Osteoblast (primary cell): ENCODE measurements around the gene ARHGAP15. TPM values are rescaled to one million over a fixed set of nuclear protein-coding genes. Genes with fewer than 3 reads are reported as not detected.

ENCODE experiments used
- DNase-seq: peaks from one replicate; pipeline ENCODE4 v3.0.0; 2011; ENCODE audit warnings: low spot score, mixed read lengths; ENCODE audit not compliant: insufficient read length; ENCODE audit errors: missing footprints
- H2AFZ ChIP-seq: 2 replicates; pipeline ENCODE4 v1.6.0; 2011; ENCODE audit warnings: mild to moderate bottlenecking, low read length
- H3K27ac ChIP-seq: 2 replicates; pipeline ENCODE4 v1.5.1; 2011; ENCODE audit warnings: mild to moderate bottlenecking, low read depth, low read length, moderate library complexity
- H3K27me3 ChIP-seq: 2 replicates; pipeline ENCODE4 v1.6.0; 2012; ENCODE audit warnings: mild to moderate bottlenecking, control low read depth, inconsistent platforms, low read length, moderate library complexity; ENCODE audit not compliant: insufficient read depth
- H3K36me3 ChIP-seq: 2 replicates; pipeline ENCODE4 v1.5.1; 2011; ENCODE audit warnings: mild to moderate bottlenecking, low read length, control low read depth, moderate library complexity; ENCODE audit not compliant: insufficient read depth
- H3K4me1 ChIP-seq: 2 replicates; pipeline ENCODE4 v1.5.1; 2011; ENCODE audit warnings: mild to moderate bottlenecking, low read length, control low read depth, moderate library complexity; ENCODE audit not compliant: insufficient read depth
- H3K4me2 ChIP-seq: 2 replicates; pipeline ENCODE4 v1.6.0; 2011; ENCODE audit warnings: mild to moderate bottlenecking, low read length; ENCODE audit not compliant: insufficient read depth
- H3K4me3 ChIP-seq: fragments of 200-600 bp; sonication (generic); 3 replicates; pipeline ENCODE4 v1.5.1; 2012; ENCODE audit warnings: mild to moderate bottlenecking, low read length, inconsistent platforms; ENCODE audit not compliant: insufficient read depth
- H3K79me2 ChIP-seq: 2 replicates; pipeline ENCODE4 v1.6.0; 2012; ENCODE audit warnings: mild to moderate bottlenecking, low read length, control low read depth, inconsistent platforms; ENCODE audit not compliant: insufficient read depth
- H3K9me3 ChIP-seq: 2 replicates; pipeline ENCODE4 v1.5.1; 2011; ENCODE audit warnings: low read depth, low read length, control low read depth
- H4K20me1 ChIP-seq: 2 replicates; pipeline ENCODE4 v1.6.0; 2012; ENCODE audit warnings: mild to moderate bottlenecking, low read length, control low read depth; ENCODE audit not compliant: insufficient read depth
- total RNA-seq: library from RNA; depleted of rRNA; stranded (reverse); fragments of >200 nt; gene quantifications from 2 replicates; pipeline ENCODE4 v1.2.3, GENCODE V29; 2012
- TF ChIP-seq, protein P1 (sequence below): IDR thresholded peaks from 2 replicates; pipeline ENCODE4 v1.5.1; 2011; ENCODE audit warnings: mild to moderate bottlenecking, low read depth, low read length, moderate library complexity; ENCODE audit errors: extremely low read depth

The ARHGAP15 gene
- total RNA-seq, 1 donor, result 2.2 TPM

DNA sequence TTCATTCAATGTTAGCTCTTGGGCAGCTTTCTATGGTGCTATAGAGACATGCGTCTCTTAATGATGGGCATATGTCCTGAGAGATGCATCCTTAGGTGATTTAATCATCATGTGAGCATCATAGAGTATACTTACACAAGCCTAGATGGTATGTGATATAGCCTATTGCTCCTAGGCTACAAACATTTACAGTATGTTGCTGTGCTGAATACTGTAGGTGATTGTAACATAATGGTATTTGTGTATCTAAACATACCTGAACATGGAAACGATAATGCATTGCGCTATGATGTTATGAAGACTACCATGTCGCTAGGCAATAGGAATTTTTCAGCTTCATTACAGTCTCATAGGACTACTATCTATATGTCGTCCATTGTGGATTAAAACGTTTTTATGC, 89.4 kb downstream of the ARHGAP15 start:
- H3K79me2 ChIP-seq, result no peaks in the 10 kb centered on the region
- no peaks in the 10 kb centered on the region for H3K36me3 ChIP-seq
- no peak overlapping the region for H3K4me3 ChIP-seq
- no peak overlapping the region for H3K4me2 ChIP-seq
- no peaks in the 10 kb centered on the region for H3K27me3 ChIP-seq
- no peaks in the 10 kb centered on the region for H4K20me1 ChIP-seq
- no peak overlapping the region for H3K27ac ChIP-seq
- no peak overlapping the region for H2AFZ ChIP-seq
- no peak for DNase-seq
- H3K9me3 ChIP-seq, result no peaks in the 10 kb centered on the region
- H3K4me1 ChIP-seq, result no peaks in the 10 kb centered on the region
- TF ChIP-seq, protein P1, sequence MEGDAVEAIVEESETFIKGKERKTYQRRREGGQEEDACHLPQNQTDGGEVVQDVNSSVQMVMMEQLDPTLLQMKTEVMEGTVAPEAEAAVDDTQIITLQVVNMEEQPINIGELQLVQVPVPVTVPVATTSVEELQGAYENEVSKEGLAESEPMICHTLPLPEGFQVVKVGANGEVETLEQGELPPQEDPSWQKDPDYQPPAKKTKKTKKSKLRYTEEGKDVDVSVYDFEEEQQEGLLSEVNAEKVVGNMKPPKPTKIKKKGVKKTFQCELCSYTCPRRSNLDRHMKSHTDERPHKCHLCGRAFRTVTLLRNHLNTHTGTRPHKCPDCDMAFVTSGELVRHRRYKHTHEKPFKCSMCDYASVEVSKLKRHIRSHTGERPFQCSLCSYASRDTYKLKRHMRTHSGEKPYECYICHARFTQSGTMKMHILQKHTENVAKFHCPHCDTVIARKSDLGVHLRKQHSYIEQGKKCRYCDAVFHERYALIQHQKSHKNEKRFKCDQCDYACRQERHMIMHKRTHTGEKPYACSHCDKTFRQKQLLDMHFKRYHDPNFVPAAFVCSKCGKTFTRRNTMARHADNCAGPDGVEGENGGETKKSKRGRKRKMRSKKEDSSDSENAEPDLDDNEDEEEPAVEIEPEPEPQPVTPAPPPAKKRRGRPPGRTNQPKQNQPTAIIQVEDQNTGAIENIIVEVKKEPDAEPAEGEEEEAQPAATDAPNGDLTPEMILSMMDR, result no peak

DNA sequence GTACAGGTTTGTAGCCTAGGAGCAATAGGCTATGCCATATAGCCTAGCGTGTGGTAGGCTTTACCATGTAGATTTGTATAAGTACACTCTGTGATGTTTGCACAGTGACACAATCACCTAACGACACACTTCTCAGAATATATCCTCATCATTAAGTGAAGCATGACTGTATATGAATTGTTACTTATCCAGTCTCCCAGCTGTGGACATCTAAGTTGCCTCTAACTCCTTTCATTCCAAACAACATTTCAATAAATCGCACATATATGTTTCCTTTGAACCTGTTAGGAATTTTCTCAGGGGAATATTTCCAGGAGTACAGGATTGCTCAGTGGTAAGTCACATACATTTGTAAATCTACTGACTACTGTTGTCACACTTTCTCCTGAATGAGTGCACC, 90.0 kb downstream of the ARHGAP15 start:
- Histone ChIP-seq H3K79me2 (no peaks in the 10 kb centered on the region), H3K27ac (no peak overlapping the region), H4K20me1 (no peaks in the 10 kb centered on the region), H3K36me3 (no peaks in the 10 kb centered on the region), H3K9me3 (no peaks in the 10 kb centered on the region), H3K4me3 (no peak overlapping the region), H3K4me1 (no peaks in the 10 kb centered on the region), H3K4me2 (no peak overlapping the region), H2AFZ (no peak overlapping the region), H3K27me3 (no peaks in the 10 kb centered on the region)
- TF ChIP-seq, protein P1, result no peak
- no peak for DNase-seq

DNA sequence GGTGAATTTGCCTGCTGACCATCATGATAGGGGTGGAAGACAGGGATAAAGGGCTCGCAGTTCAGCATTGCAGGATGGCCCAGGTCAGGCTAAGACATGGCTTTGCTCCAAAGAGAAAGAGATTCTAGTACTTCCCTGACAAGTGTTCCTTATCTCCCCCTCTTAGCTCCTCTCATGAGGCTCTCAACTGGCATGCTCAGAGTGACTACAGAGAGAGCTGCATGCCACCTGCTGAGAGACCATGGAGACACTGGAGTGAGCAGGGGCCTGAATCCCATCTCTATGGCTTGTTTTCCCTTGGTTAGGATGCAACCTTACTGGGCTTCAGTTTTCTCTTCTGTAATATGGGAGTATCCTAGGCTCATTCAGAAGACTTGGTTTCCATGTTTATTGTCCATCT, 94.3 kb downstream of the ARHGAP15 start:
- no peaks in the 10 kb centered on the region for H3K27me3 ChIP-seq
- no peak overlapping the region for H3K4me3 ChIP-seq
- no peak for DNase-seq
- no peaks in the 10 kb centered on the region for H3K36me3 ChIP-seq
- no peak overlapping the region for H3K4me2 ChIP-seq
- H3K9me3 ChIP-seq, result no peaks in the 10 kb centered on the region
- no peaks in the 10 kb centered on the region for H3K4me1 ChIP-seq
- H2AFZ ChIP-seq, result no peak overlapping the region
- TF ChIP-seq, protein P1, result no peak
- H3K79me2 ChIP-seq, result no peaks in the 10 kb centered on the region
- no peaks in the 10 kb centered on the region for H4K20me1 ChIP-seq
- no peak overlapping the region for H3K27ac ChIP-seq

DNA sequence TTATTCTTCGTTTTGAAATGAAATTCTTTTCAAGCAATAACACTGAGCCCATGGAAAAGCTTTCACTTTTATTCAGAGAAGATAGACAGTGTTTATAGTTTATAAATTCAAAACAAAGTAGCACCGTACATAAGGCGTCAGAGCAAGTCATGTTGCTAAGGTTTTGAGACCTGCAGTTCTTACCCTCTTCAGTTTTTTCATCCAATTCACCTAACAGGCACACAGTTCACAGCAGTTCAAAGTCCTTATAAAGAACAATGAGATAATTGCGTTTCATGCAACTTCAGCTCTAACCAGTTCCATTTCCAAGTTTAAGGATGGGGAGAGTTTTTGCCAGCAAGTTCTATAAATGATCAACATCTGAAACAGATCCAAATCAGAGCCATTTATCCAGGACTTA, 96.7 kb downstream of the ARHGAP15 start:
- DNase-seq, result no peak
- Histone ChIP-seq H3K4me1 (peaks cover 6% of the 10 kb centered on the region), H2AFZ (no peak overlapping the region)

More for the DNA sequence above, 96.7 kb downstream of the ARHGAP15 start:
- no peak overlapping the region for H3K4me3 ChIP-seq
- no peak overlapping the region for H3K27ac ChIP-seq
- H3K9me3 ChIP-seq, result no peaks in the 10 kb centered on the region
- peak overlapping the region; percentile 17 for H3K4me2 ChIP-seq
- no peaks in the 10 kb centered on the region for H3K79me2 ChIP-seq
- TF ChIP-seq, protein P1, result no peak
- no peaks in the 10 kb centered on the region for H4K20me1 ChIP-seq
- H3K27me3 ChIP-seq, result no peaks in the 10 kb centered on the region
- H3K36me3 ChIP-seq, result no peaks in the 10 kb centered on the region
